ENCODE results near the gene SREK1IP1.

Gene SREK1IP1

DNA sequence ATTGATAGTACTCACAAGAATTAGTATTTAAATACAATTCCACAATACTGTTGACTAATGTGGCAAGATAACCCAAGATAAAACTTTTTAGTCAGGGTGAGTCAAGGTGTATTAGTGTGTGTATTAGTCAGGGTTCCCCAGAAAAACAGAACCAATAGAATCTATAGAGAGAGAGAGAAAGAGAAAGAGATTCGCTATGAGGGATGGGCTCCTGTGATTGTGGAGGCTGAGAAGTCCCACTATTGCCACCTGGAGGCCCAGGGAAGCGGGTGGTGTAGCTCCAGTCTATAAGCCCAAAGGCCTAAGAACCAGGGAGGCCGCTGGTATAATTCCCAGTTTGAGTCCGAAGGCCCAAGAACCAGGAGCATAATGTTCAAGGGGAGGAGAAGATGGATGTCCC is 88.2 kb downstream of the SREK1IP1 start:
- DNase-seq = no peak

DNA sequence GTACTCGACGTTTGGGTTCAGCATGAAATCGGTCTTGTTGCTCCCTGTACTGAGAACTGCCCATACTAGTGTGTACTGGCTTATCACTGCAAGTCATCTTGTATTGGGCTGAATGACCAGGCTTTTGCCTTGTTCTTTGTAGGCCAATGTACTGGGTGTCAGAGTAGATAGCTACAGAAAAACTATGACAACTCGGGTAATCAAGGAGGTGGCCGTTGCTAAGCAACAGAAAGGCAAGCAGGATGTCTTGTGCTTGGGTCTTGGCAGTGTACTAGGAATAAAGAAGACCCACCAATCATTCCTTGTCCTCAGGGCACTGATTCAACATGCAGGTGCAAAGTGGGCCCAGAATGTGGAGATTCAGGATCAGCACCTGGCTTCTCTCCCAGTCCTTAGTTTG is 90.1 kb downstream of the SREK1IP1 start:
- DNase-seq = no peak

DNA sequence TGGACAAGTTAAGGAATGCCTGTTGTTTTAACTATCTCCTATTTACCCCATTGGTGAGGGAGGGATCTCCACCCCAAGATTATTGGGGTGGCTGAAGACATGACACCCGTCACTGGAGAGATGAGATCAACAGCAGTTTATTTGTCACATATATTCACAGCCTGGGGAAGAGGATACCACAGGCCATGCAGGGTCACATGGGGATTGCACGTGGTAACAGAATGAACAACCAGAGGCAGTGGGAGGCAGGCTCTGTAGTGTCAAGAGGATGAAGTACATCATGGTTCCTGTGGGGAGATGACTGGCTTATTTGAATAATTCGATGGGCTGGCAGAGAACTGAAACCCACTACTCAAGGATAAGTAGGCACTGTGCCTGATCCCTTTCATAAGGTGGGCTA is 96.8 kb downstream of the SREK1IP1 start:
- DNase-seq = no peak

DNA sequence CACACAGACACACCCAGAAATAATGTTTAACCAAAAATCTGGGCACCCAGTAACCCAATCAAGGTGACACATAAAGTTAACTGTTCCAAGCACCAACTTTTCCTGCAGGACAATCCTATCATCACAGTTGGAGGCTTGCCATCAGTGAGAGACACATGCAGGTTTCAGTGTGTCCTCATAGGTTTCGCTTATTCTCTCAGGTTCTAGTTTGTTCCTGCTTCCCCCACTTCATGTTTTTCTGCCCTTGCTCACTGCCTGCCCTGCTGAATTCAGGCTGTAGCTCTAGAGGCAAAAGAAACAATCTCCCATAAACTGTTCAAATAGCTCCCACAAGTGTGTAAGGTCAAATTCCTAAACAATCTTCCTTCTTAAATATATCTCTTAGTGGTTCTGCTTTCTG is 98.2 kb downstream of the SREK1IP1 start:
- DNase-seq = no peak

All from activated T-cell treated with anti-CD3 and anti-CD28 coated beads for 4 hours (primary cell).